GM04504 (cell line): ENCODE results near the gene TGM5.
A peak's percentile ranks its signal among the peaks of the same experiment; 100 is the strongest.
"Not testable (repeated sequence)": the region's sequence is repeated elsewhere in the genome, so short reads cannot be mapped to it uniquely, and the experiment has no call there.

ENCODE experiments used
- DNase-seq: peaks from one replicate; pipeline ENCODE4 v3.0.0-alpha.2; 2012; ENCODE audit warnings: low read depth

TGM5 gene

DNA sequence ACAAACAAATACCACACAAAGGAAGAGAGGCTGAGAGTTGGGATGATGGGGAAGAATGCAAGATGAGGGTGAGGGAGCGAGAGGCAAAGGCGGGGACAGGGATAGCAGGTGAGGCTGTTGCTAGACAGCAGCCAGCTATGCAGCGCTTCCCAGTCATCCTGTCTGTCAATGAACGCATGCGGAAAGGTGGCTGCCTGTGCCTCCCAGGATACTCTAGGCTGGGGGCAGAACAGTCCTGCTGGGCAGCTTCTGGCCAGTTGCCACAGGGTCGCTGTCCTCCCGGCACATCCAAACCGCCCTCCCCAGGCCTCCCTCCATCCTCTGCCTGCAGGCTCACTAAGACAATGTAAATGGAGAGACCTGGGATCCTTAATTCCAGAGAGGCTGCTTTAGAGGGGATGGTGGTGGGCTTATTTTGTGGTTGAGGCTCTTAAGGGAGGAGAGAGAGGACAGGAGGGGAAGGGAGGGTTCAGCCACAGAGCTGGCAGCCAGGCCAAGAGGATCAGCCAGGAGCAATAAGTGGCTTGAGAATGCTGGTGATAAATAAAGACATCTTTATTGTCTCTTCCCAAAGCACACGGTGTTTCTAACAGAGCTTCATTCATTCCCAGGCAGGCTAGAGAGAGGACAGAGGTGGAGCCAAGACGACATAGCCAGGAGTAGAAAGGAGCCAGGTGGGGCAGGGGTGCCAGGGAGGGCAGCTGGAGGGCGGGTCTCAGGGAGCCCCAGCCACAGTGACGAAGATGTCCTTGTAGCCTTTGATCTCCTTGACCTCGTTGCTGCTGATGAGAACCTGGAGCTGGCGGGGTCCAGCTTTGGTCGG is 9.2 kb upstream of the TGM5 start:
- no peak for DNase-seq

DNA sequence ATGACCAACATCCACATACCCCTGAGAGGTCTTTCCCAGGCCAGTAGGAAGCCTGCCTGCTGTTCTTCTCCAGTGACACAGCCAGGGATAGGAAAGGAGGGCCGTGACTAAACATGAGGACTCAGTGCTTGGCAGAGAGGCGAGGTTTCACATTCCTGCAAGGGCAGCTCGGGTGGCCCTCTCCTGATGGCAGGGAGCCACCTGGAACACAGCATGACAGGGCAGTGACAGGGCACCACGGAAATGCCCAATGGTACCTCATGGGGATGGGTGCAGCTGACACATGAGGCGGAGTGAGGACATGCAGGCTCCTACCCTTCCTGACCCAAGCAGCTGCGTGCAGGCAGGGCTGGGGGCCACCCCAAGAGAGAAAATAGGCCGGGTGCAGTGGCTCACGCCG is 7.4 kb upstream of the TGM5 start:
- DNase-seq: no peak

DNA sequence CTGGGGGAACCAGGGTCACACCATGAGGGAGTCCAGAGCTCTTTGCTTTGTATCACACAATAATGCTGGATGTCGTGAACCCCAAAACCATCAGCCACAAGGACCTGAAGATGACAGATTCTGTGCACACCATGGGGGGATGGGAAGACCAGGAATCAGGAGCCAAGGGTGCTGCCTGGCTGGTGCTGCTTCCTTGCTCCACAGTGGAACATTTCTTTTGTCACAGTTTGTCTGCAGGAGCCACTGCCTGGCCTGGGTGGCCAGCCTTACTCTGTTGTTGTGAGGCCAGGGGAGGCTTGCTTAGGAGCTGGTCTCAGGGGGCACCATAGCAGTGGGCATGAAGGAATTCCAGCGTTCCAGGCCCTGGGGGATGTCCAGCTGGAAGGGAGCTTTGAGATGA is 6.5 kb upstream of the TGM5 start:
- no peak for DNase-seq

DNA sequence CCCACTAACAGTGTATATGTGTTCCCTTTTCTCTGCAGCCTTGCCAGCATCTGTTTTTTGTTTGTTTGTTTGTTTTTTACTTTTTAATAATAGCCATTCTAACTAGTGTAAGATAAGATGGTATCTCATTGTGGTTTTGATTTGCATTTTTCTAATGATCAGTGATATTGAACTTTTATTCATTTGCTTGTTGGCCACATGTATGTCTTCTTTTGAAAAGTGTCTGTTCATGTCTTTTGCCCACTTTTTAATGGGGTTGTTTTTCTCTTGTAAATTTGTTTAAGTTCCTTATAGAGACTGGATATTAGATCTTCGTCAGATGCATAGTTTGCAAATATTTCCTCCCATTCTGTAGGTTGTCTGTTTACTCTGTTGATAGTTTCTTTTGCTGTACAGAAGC is 5.2 kb upstream of the TGM5 start:
- not testable (repeated sequence) for DNase-seq

DNA sequence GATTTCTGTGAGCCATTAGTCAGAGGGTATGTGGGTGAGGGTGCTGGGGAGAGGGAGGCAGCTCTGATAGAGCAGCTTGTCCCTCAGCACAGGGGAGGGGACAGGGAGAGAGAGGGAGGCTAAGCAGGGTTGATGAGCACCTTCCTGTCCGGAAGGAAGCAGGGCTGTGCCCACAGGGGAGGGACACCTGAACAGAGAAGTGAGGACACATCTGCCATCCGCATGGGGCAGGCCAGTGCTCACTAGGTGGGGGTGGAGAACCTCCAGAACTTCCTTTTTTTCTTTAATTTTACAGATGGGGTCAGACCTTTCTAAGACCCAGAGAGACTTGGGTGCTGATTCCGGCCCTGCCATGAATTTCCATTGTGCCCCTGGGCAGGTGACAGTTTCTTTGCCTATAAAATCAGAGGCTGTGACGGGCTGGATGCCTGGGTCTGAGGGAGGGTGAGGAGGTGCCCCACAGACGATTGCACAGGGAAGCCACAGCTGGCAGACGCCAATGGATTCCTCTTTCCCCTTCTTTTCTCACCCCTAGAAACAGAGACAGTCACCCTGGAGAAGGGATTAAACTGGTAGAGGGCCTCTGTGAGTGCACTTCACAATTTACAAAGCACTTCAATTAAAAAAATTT is 4.1 kb upstream of the TGM5 start:
- no peak for DNase-seq

DNA sequence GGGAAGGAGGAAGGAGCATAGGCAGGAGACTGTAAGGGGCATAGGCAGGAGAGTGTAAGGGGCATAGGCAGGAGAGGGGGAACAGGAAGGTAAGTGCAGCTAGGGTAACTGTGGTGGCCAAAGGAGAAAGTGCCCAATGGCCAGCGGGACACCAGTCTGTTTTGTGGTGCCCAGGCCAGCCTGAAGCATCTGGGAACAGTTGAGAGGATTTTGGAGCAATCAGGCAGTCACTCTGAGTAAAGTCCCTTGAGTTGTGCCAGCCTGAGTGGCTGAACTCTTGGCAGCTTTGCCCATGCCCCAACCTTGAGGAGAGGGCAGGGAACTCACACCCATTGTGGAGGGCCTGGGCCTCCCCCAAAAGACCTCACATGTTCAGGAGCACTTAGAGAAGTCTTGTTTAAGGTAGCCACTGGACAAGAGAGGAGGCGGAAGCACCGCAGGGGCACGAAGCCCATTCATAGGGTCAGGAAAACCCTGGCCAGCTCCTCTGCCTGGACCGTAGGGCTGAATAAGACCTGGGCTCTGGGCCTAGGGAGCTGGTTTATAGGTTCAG is 3.5 kb upstream of the TGM5 start:
- DNase-seq: no peak

DNA sequence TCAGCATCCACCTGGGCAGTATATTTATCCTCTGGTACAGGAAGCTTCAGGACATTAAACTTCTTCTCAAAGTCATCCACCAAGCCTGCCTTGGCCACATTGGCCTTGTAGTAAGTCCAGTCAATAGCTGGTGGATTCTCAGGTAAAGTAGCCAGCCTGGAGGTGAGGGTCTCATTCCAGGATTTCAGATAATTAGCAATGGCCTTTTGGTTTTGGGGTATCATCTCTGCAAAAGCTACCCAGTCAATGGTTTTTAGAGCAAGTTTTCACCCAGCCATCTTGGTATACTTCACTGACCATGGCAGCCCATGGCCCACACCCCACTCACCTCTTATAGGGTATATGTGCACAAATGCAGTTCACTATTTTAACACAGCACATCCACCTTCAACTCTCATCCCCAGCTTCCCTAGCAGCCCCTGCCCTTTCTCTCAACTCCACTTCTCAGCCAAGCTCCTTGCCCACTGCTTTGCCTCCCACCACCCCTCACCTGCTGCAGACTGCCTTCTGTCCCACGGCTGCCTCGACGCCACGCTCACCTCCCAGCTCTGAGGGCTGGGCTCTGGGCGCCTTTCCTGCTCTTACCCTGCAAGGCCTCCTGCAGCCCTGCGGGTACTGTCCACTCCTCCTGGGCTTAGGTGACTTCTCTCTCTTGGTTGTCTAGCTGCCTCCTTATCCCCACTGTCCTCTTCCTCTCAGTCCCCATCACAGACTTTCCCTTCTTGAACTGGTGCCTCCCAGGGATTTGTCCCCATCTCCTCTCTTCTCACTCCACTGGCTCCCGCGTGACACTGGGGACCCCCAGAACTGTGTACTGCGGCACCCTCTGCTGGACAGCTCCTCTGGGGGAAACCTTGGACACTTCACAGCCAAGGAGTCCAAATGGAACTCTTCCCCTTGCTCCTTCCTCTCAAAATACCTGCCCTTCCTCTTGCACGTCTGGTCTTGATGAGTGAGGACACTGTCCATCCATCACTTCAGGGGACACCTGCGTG is 1.7 kb upstream of the TGM5 start:
- no peak for DNase-seq

DNA sequence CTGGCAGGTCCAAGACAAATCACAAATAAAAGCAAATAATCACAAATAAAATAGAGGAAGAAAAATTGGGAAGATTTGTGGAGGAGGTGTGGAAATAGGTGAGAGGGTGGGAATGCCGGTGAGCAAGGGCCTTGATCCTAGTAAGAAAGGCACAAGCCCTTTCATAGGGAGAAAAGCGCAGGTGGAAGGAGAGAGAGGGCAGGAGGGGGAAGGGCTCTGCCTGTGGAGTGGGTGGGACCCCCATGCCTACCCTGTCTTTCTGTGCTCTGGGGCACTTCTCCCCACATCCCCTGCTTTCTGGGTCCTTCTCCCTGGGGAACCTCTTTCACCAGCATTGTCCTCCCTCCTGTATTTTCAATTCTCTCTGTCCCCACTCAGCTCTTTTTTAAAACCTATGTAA is 711 bp upstream of the TGM5 start:
- no peak for DNase-seq

DNA sequence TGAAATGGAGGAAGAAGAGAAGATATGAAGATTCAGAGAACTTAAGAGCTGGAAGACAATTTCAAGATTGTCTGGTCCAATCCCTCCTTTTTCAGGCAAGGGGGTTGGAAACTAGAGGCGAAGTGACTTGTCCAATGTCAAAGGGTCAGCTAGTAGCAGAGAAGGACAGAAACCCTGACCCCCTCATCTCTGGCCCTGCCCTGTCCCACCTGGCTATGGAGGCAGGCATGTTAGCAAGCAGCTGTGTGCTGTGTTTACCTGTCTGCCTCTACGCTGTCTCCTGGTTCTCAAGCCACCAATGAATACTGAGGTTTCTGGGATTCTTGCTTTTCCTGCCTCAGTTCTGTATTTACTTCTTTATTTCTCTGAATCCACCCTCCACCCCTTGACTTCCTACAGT is 342 bp downstream of the TGM5 start:
- no peak for DNase-seq

DNA sequence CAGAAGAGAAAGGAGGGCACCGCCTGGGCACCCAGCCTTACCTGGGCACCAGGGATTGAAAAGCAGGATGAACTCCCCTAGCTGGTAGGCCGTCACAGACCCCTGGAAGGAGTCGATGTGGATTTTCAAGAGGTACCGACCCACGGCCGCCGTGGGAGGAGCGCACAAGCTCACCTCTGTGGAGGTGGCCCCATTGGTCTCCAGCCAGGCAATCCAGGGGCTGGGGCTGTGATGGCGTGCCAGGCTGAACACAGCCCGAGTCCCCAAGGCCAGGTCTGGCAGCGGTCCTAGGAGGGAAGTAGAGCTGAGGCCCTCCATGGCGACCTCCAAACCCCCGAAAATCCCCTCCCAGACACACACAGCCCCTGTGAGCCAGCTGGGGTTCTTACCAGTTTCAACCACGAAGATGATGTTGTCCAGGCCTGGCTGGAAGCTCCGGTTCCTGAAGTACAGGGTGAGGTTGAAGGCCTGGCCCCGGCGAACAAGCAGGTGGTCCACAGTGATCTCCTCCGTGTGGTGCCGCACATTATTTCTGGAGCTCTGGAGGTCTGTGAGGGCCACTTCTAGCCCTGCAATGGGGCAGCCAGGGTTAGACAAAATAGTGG is 6.6 kb downstream of the TGM5 start:
- no peak for DNase-seq

DNA sequence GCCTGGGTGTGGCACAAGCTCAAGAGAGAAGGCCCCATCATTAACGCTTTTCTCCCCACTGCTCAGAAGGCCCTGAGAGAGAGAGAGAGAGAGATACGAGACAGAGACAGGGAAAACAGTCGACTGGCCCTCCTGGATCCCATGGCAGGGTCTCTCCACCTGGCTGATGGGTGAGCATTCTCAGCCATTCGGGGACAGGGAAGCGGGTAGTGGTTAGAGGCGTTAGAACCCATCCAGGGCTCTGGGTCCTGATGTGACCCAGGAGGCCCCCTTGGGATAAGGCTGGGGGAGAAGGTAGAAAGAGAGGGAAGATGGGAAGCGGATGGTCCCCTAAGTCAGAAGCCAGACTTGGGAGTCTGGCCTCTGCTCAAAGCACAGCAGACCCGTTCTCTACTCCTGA is 7.9 kb downstream of the TGM5 start:
- no peak for DNase-seq

DNA sequence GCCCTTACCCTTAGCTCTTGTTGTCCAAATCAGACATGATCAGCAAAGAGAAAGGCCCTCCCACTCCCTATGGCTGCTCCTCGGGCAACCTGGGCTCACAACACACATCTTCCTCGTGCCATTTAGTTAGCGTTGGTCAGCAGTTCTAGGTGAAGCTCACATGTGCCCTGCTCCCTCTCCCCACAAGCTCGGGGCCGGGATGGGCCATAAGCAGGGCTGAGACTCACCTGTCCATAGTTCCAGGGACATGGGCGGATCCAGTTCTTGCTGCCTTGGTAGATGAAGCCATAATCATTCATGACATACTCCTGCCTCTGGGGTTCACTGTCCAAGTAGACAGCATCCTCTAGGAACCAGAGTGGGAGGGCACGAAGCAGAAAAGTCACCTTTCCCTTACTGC is 10.4 kb downstream of the TGM5 start:
- DNase-seq: no peak

DNA sequence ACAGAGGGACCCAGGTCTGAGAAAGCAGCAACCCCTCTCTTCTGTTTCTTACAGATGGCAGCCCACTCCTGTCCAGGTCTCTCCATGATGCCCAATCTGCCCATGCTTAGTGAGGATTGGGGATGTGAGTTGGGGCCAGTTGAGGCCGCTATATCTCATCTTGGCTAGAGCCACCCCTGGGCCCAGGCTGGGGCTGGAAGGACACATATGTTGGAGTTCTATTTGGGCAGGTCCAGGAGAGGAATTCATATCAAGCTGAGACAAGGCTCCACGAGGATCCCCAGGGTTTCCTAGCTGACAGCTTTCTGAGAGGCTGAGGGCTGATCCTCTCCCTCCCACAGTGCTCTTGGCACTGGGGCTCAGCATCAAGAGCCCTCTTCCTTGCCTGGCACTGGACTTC is 11.4 kb downstream of the TGM5 start:
- DNase-seq: no peak

DNA sequence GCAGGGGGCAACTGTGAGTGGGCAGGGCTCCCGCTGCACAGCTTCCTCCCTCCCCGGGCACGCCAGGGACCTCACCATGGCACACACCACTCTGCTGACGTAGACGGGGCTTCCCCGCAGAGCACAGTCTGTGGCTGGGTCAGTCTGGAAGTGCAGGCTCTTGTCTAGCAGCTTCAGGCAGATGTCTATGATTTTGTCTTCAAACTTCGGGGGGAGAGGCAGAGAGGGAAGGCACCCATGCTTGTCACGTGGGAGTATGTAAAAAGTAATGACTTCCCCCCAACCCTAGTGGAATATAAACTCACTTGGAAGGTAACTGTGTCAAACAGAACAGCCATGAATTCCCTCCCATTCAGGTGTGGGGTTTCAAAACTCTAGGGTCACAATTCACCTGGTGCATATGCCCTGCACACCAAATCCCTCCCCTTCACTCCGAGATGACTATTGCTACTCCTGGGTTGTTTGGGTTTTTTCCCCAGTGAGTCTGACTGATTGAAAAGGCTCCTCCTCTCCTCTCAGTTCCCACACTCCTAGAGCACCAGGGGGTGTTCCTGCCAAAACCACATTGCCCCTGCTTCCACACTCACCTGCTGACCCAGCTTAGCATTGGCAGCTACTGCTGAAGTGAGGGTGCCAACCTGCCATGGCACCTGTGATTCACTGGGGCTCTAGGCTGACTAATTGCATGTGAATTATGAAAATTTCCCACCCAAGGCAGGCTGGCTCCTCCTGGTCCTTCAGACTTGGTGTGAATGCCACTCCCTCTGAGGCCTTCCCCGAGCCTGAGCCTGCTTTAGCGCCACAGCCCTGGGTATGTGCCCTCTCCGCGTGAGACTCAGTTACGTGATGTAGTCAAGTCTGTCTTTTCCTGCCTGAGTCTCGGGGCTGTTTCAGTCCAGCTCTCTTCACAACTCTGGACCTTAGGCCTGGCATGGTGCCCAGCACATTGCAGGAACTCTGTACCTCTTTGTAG is 13.0 kb downstream of the TGM5 start:
- no peak for DNase-seq

DNA sequence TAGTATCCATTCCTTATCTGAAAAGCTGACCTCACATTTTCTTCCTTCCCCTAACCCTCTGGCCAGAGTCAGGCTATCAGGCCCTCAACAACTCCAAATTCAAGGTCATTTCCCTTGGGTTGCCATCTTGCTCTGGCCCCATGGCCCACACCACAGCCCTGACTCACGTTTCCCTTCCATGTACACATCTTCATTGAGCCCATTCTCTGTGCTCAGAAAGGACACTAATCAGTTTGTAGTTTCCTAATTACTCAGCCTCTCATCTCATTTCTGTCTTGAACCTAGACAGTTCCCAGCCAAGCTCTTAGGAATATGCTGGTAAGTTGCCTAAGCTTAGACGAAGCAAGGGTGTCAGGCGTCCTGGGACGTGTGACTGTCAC is 14.9 kb downstream of the TGM5 start:
- DNase-seq: no peak

DNA sequence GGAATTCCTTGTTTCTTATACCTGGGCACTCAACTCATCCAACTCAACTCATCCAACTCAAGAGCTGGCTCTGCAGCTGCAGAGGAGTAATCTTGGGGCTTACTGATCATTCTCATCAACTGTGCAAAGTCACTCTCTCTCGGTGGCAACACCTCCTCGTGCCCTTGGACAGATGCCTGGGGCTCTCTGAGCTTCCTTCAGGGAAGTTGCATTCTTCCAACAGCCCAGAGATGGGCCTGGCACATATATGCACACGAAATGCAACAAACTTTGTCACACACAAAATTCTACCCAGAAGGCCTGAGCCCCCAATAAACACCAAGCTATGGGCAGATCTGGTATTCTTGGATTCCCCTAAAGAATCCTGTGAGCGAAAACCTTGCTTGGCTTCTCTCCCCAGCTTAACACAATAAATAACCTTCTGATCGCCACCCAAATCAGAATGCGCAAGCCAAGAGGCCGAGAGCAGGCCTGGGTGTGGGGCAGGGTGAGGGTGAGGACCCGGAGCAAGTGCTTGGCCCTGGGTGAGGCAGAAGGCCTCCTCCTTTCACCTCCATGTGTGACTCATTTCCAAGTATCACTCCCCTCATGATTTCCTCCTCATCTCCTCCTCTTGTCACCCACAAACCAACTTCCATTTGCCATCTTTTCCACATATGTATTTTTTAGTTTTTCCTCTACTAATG is 15.4 kb downstream of the TGM5 start:
- no peak for DNase-seq

DNA sequence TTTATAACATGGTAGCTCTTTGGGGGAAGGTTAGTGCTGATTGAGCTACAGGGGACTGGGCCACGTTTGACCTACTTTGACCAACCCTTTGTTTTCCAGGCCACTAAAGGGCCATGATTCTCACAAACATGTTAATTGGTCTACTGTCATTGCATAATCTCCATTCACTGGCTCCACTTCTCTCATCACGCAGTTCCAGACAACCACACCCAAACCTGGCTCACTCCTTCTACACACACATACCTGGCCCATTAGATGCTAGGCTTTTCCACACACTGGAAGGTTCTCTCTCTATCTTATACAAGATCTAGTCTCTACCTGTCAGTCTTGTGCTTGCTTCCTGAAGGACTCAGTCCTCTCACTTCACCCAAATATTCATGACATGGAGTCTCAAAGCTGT is 15.9 kb downstream of the TGM5 start:
- no peak for DNase-seq

DNA sequence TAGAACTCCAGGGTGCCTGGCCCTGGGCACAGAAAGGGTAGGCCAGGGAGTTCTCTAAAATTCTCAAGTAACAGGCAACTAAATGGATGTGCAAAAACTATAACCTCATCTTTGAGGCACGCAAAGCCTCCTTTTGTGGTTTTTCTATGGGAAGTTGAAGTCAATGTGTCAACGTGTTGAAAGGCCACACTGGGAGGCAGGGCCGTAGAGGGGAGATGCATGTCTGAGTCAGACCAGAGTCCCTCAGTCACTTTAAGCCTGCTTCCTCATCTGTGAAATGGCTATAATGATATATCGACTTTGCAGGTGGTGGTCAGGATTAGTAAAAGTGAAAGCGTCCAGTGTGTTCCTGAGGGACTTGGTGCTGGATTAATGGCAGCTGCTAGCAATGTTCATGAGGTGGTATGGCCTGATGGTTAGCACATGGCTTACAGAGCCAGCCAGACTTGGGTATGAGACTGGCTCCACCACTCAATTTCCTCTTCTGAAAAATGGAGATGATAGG is 17.0 kb downstream of the TGM5 start:
- DNase-seq: peak; percentile 61

DNA sequence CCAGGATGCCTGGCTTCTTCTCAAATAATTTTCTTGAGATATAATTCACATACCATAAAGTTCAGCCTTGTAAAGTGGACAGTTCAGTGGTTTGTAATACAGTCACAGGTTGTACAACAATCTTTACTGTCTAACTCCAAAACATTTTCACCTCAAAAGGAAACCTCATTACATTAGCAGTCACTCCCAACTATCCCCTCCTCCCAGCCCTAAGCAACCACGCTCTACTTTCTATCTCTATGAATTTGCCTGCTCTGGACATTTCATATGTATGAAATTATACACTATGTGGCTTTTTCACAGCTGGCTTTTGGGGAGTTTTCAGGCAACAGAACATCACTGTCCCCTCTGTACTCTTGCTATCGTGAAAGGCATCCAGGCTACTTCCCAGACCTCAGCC is 17.5 kb downstream of the TGM5 start:
- DNase-seq: no peak

DNA sequence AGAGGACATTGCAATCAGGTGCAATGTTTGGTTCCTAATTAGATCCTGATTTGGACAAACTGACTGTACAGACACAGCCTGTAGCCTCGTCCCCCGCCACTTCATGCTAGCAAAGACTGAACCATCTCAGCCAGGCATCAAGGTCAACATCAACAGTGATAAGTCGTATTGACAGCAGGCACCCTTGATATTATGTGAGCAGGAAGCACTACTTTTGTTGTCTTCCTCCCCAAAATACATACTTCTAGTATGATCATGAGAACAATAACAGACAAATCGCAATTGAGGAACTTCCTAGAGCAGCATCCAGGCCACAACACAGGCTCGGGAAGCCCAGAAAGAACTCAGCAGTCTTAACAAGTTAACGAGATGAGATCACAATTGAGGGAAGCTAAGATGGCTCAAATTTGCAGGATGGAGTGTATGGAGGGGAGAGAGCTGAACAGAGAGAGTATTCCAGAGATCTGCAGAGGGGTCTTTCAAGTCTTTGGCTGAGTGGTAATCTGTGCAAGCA is 20.4 kb downstream of the TGM5 start:
- DNase-seq: no peak
